HG03159 (cell line): ENCODE results near the gene ST3GAL4.
A peak's percentile ranks its signal among the peaks of the same experiment; 100 is the strongest.
"Not testable (repeated sequence)": the region's sequence is repeated elsewhere in the genome, so short reads cannot be mapped to it uniquely, and the experiment has no call there.

Experiments used
- ATAC-seq: cut with Tn5 transposase; IDR thresholded peaks from one replicate; pipeline ENCODE4 v1.9.1; 2021; ENCODE audit warnings: mild to moderate bottlenecking, moderate library complexity; ENCODE audit not compliant: unreplicated experiment

ST3GAL4 gene

DNA sequence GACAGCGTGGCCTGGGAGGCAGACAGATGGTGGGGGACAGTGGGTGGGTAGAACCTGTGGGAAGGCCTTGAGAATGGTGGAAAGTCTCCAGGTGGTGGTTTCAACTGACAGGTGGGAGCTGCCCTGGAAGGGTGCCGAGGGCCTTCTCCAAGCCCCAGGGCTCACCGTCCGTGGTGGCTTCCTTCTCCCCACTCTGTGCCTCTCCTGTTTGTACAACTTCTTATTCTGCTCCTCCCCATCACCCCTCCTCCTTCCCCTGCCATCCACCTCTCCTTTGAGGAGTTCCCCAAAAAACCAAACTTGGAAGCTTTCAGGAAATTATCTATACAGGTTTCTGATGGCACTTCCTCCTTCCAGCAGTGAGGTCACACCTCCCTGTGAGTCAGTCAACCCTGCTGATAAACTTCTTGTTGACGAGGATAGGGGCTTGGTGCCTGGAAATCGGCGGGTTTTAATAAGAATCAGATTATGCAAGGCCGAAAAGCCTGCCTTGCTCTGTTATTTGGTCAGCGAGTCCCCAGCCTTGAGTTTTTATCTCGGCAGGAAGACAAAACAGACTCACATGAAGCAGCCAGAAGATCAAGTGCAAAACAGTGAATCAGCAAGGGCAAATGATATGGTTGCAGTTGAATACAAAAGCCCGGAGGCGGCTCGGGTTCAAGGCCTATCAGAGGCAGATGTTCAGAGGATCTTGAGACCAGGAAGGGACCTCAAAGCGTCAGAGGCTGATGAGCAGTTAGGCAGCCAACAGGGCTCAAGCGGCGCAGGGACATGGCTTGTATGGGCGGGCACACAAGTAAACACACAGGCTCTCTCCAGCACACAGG lies 9.5 kb upstream of the ST3GAL4 start:
- ATAC-seq = no peak

DNA sequence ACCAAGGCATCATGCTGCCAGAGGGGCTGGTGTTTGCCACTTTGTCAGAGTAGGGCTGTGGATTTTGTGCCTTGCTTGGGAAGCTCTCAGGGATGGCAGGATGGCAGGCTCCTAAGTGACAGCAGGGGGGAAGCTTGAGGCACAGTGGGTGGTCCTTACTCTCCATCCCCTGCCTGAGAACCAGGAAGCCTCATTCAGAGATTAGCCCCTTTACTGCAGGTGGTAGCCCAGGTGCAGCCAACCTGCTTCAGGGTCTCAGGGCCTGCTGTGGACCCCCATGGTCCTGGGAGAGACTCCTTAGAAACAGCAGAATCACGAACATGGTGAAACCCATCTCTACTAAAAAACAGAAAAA lies 8.9 kb upstream of the ST3GAL4 start:
- no peak for ATAC-seq

- ATAC-seq = not testable (repeated sequence)
Measured at GRCh38 chr11:126346946-126347345, 8.5 kb upstream of the ST3GAL4 start.

- no peak for ATAC-seq
Measured at GRCh38 chr11:126347751-126348668, 7.5 kb upstream of the ST3GAL4 start.

DNA sequence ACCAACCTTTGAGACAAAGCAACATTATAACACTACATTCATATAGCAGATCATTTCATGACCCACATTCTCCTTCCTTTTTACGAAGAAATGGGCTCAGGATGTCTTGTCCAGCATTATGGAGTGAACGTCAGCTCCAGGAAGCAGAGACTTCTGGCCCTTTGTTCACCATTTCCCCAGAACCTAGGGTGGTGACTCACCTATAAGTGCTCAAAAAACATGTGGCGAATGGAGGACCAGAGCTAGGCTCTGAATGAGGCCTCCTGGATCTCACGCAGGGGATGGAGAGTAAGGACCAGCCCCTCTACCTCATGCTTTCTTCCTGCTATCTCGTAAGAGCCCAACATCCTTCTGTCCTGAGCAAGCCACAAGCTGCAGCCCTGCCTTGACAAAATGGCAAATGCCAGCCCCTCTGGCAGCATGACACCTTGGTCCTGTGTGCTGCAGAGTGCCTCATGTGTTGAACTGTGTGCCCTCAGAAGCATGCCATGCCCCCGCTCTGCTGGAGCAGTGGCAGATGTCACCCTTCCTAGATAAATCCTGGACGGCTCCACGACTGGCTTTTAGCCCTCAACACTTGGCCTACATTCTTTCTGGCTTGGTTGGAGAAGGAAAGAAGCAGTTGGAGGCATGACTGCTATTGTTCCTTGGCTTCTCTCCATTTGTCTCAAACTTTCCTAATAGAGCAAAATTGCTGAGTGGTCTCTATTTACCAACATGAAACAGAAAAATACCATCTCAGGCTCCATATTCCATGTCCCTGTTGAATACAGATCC lies 6.5 kb upstream of the ST3GAL4 start:
- ATAC-seq = no peak

GRCh38 chr11:126350836-126351235 lies 4.7 kb upstream of the ST3GAL4 start:
- ATAC-seq = no peak

DNA sequence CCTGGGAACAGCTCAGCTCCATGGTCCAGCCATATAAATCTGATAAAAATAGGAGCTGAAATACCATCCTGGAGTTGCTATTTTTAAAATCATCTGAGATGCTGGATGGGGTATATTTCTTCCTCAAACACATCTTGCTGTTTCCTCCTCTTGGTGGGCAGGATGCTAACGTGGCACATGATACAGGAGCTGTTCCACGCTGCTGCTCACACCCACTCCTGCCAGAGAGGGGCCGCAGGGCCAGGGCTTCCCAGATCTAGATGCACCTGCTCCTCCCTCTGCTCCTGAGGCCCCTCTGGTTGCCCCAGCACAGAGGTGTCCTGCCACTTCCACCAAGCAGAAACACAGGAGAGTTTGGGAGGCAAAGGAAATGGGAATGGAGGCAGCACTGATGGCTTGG lies 3.3 kb upstream of the ST3GAL4 start:
- ATAC-seq = no peak

DNA sequence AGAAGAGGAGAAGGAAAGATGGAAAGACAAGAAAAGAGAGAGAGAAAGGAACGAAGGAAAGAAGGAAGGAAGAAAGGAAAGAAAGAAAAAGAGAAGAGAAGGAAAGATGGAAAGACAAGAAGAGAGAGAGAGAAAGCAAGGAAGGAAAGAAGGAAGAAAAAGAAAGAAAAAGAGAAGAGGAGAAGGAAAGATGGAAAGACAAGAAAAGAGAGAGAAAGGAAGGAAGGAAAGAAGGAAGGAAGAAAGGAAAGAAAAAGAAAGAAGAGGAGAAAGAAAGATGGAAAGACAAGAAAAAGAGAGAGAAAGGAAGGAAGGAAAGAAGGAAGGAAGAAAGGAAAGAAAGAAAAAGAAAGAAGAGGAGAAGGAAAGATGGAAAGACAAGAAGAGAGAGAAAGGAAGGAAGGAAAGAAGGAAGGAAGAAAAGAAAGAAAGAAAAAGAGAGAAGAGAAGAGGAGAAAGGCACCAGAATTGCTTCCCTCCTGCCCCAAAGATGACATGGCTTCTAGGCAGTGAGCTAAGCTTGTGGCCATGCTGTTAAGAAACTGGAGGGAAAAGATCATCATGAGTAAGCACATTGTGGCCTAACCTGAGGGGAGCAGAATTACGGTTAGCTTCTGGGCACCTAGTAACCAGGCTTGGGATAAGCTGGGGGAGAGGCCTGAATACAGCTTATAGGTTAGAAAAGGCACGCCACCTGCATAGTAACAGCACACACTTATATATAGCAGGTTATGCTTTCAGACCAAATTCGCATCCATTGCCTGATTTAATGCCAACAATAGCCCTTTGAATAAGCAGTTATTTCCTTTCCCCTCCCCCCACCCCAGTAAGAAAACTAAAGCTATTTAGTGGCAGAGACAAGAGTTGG lies 2.3 kb upstream of the ST3GAL4 start:
- no peak for ATAC-seq

DNA sequence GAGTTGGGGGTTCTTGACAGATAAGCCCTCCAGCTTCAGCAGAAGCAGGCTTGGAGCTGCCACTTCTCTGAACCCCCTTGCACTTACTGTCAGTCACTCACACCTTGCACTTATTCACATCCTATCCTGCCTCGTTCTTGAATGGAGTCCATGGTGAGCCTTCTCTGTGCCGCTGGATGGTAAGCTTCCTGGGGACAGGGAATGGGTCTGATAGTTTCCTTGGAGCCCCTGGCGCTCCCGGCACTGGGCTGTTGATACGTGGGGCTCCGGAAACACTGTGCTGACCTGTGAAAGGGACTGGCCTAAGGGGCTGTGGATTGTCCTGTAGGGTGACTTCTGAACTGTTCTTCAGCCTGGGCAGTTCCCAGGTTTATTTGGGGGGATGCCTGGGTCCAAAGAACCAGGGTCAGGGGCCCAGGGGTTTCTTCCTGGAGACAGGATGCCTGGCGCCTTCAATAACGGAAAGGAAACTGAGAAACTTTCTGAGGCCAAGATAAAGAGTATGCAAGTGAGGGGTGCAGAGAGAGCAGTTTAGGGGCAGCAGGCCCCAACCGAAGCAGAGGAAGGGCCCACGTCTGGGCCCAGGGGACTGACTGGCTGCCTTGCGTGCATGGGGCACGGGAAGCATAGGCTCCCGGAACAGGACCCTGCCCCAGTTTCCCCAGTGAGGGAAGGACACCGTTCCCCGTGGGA lies 709 bp upstream of the ST3GAL4 start:
- peak; percentile 42 for ATAC-seq

- ATAC-seq = peak; percentile 26
Measured at GRCh38 chr11:126355926-126356897, 726 bp downstream of the ST3GAL4 start.

- no peak for ATAC-seq
Measured at GRCh38 chr11:126357055-126357962, 1.8 kb downstream of the ST3GAL4 start.

- ATAC-seq = no peak
Measured at GRCh38 chr11:126357969-126358762, 2.7 kb downstream of the ST3GAL4 start.

GRCh38 chr11:126358763-126359160 lies 3.3 kb downstream of the ST3GAL4 start:
- no peak for ATAC-seq

DNA sequence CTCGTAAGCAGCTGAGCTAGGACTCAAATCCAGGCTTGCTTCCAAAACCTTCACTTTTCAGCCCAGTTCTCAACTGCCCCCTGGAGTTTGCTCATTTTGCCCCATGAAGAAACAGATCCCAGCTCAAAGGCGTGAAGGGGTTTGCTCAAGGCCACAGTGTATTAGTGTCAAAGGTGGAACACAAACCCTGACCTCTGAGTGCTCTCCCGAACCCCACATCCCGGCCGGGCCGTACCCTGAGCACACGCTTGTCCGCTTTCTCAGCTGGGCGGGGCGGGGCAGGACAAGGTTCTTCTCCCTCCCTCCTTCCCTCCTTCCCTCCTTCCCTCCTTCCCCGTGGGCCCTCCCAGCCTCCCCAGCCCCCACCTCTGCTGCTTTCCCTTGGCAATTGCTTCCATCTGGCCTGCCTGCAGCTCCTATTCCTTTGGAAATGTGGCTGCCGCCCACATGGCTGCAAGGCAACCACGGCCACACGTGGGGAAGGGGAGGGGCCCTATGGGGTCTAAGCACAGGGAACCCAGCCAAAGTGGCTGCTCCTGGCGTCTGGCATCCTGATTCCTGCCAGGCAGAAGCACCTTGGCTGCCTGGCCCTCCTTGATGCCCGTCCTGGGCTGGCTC lies 4.1 kb downstream of the ST3GAL4 start:
- ATAC-seq = no peak

GRCh38 chr11:126360049-126360446 lies 4.6 kb downstream of the ST3GAL4 start:
- ATAC-seq = no peak

DNA sequence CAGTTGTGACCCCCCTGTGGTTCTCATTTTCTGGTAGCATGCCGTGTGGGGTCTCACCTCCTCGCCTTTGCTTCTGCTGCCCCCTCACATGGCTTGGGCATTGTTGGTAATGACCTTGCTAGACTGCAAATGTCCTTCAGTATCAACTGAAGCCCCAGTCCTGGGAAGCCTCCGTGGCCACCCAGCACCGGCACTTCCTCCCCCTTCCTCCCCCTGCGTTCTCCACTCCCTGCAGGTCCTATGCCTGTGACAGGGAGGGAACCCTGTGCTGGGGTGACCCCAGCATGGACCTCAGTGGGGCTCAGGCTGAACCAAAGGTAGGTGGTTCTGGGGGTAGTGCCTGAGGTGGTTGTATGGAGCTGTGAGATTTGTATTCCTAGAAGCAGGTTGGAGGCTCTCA lies 5.9 kb downstream of the ST3GAL4 start:
- ATAC-seq = no peak
